Measurements from ENCODE around the gene PLCB1. TPM values are rescaled to one million over a fixed set of nuclear protein-coding genes. Genes with fewer than 3 reads are reported as not detected.

The PLCB1 gene
- polyA plus RNA-seq, 1 donor (not counting 4 experiments of a cell fraction or from before 2014, with no cell fraction given), result 0.37 TPM

DNA sequence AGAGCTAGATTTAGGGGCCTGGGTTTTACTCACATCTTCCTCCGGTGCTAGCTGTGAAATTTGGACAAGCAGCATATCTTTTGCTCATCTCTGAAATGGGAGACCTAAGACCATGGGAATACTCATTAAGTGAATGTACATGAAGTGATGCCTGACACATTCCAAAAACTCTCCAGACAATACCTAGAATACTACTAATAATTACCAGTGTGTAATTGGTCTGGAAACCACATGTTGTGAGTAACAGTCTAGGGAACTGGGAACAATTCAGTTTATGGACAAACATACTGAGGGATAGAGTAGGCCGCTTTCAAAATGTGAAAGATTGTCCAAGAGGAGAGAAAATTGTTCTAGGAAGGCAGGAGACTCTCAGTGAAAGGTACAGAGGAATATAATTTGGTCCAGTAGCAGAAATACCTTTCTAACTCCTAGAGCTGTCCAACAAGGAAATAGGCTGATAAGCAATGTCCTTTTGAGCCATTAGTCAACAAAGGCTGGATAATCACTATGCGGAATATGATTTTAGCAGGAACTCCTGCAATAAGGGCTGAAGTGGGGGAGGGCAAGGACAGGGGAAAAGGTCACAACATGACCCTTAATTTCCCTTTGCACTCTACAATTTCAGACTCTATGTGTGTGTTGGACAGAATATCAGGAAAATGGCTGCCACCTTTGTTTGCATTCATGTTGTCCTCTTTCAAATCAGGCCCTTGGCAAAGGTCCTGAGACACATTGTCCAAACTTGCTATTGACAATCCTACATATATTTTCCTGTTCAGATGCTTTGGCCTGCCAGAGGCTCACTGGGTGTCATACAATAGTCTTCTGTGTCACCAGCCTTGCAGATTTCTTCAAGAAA is 315.4 kb downstream of the PLCB1 start:
- Histone ChIP-seq H3K27me3 (ENCODE audit: control insufficient read depth, extremely low read depth, insufficient read depth, low read length) (no peaks in the 10 kb centered on the region), H3K27ac (ENCODE audit: control insufficient read depth, insufficient read depth, low read length) (no peak overlapping the region), H3K4me1 (ENCODE audit: control insufficient read depth, extremely low read depth, insufficient read depth, low read length) (no peaks in the 10 kb centered on the region), H3K79me2 (ENCODE audit: control insufficient read depth, insufficient read depth, low read length) (no peaks in the 10 kb centered on the region), H3K4me3 (ENCODE audit: control insufficient read depth in 2 of 3, extremely low read depth in 1 of 3, insufficient read depth in 2 of 3, low read depth in 1 of 3, low read length in 3 of 3) (no peak overlapping the region), H2AFZ (ENCODE audit: control insufficient read depth, low read length) (no peak overlapping the region), H3K9ac (ENCODE audit: control insufficient read depth, extremely low read depth, insufficient read depth, low read length) (no peak overlapping the region), H3K36me3 (ENCODE audit: control insufficient read depth in 2 of 2, extremely low read depth in 1 of 2, insufficient read depth in 2 of 2, low read length in 2 of 2) (no peaks in the 10 kb centered on the region), H3K9me3 (ENCODE audit: control insufficient read depth, low read depth, low read length) (no peaks in the 10 kb centered on the region), H3K9me1 (ENCODE audit: control insufficient read depth, extremely low read depth, insufficient read depth, low read length) (no peaks in the 10 kb centered on the region), H4K20me1 (ENCODE audit: control insufficient read depth, extremely low read depth, insufficient read depth, low read length) (no peaks in the 10 kb centered on the region), H3K4me2 (ENCODE audit: control insufficient read depth, extremely low read depth, insufficient read depth, low read depth, low read length) (no peak overlapping the region)
- dilution Hi-C loops (cut with MboI; ENCODE audit: extremely low pct_ligation_motif_present, low sequenced_read_pairs), result no loop called here
- TF ChIP-seq EZH2 (IDR thresholded peaks at IDR 0.05; ENCODE audit: low read length) (no peak), CTCF (optimal IDR thresholded peaks at IDR 0.05 in 1 of 3, IDR thresholded peaks at IDR 0.05 in 1 of 3, conservative IDR thresholded peaks at IDR 0.05 in 1 of 3; ENCODE audit: extremely low read depth in 1 of 3, insufficient read depth in 2 of 3, low read length in 3 of 3) (no peak)
- no peak for FAIRE-seq
- no peak for DNase-seq (ENCODE audit: low read depth, low spot score)

GRCh38 chr20:8449123-8449522 is 317.1 kb downstream of the PLCB1 start:
- Histone ChIP-seq H3K9me1 (ENCODE audit: control insufficient read depth, extremely low read depth, insufficient read depth, low read length) (no peaks in the 10 kb centered on the region), H3K27ac (ENCODE audit: control insufficient read depth, insufficient read depth, low read length) (no peak overlapping the region), H3K4me2 (ENCODE audit: control insufficient read depth, extremely low read depth, insufficient read depth, low read depth, low read length) (no peak overlapping the region), H4K20me1 (ENCODE audit: control insufficient read depth, extremely low read depth, insufficient read depth, low read length) (no peaks in the 10 kb centered on the region), H3K9me3 (ENCODE audit: control insufficient read depth, low read depth, low read length) (no peaks in the 10 kb centered on the region), H3K27me3 (ENCODE audit: control insufficient read depth, extremely low read depth, insufficient read depth, low read length) (no peaks in the 10 kb centered on the region), H3K36me3 (ENCODE audit: control insufficient read depth in 2 of 2, extremely low read depth in 1 of 2, insufficient read depth in 2 of 2, low read length in 2 of 2) (no peaks in the 10 kb centered on the region), H3K79me2 (ENCODE audit: control insufficient read depth, insufficient read depth, low read length) (no peaks in the 10 kb centered on the region), H3K9ac (ENCODE audit: control insufficient read depth, extremely low read depth, insufficient read depth, low read length) (no peak overlapping the region), H3K4me1 (ENCODE audit: control insufficient read depth, extremely low read depth, insufficient read depth, low read length) (no peaks in the 10 kb centered on the region), H3K4me3 (ENCODE audit: control insufficient read depth in 2 of 3, extremely low read depth in 1 of 3, insufficient read depth in 2 of 3, low read depth in 1 of 3, low read length in 3 of 3) (no peak overlapping the region), H2AFZ (ENCODE audit: control insufficient read depth, low read length) (no peak overlapping the region)
- FAIRE-seq (no peak), DNase-seq (ENCODE audit: low read depth, low spot score) (no peak)
- dilution Hi-C loops (cut with MboI; ENCODE audit: extremely low pct_ligation_motif_present, low sequenced_read_pairs), result no loop called here
- TF ChIP-seq CTCF (optimal IDR thresholded peaks at IDR 0.05 in 1 of 3, IDR thresholded peaks at IDR 0.05 in 1 of 3, conservative IDR thresholded peaks at IDR 0.05 in 1 of 3; ENCODE audit: extremely low read depth in 1 of 3, insufficient read depth in 2 of 3, low read length in 3 of 3) (no peak), EZH2 (IDR thresholded peaks at IDR 0.05; ENCODE audit: low read length) (no peak)

All from keratinocyte (primary cell).